GM21786 (cell line): ENCODE data around the gene GRIFIN.
A peak's percentile ranks its signal among the peaks of the same experiment; 100 is the strongest.
"Not testable (repeated sequence)": the region's sequence is repeated elsewhere in the genome, so short reads cannot be mapped to it uniquely, and the experiment has no call there.

Experiments
- ATAC-seq: cut with Tn5 transposase; IDR thresholded peaks from one replicate; pipeline ENCODE4 v1.9.1; 2021; ENCODE audit not compliant: unreplicated experiment

The GRIFIN gene

GRCh38 chr7:2461268-2462026 is 14.8 kb downstream of the GRIFIN start:
- no peak for ATAC-seq

GRCh38 chr7:2460641-2461040 is 15.6 kb downstream of the GRIFIN start:
- ATAC-seq, result no peak

GRCh38 chr7:2460188-2460587 is 16.0 kb downstream of the GRIFIN start:
- ATAC-seq, result no peak

DNA sequence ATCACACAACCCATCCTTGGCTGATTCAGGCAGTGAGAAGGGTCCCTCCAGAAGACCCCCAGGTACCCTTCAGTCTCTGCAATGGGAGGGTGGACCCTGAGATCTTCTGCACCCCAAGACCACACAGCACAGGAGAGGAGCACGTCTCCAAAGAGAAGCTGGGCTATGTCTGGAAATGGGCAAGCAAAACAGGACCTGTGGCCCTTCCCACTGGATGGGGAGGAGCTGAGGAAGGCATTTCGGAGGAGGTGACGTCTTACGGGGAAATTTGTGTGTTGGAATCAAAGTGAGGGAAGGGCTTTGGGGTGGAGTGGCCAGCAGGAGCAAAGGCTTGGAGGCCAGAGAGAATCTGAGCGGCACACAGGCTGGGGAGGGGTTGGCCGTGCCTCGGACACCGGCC is 16.5 kb downstream of the GRIFIN start:
- ATAC-seq, result no peak

DNA sequence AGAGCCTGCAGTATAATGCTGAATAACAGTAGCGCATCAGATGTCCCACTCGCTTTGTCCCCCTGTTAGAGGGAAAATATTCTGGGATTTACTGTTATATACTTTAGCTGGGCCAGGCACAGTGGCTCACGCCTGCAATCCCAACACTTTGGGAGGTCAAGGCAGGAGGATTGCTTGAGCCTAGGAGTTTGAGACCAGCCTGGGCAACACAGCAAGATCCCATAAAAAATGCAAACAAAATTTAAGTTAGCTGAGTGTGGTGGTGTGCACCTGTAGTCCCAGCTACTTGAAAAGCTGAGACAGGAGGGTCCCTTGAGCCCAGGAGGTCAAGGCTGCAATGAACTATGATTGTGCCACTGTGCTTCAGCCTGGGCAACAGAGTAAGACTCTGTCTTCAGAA is 22.3 kb downstream of the GRIFIN start:
- ATAC-seq, result not testable (repeated sequence)

DNA sequence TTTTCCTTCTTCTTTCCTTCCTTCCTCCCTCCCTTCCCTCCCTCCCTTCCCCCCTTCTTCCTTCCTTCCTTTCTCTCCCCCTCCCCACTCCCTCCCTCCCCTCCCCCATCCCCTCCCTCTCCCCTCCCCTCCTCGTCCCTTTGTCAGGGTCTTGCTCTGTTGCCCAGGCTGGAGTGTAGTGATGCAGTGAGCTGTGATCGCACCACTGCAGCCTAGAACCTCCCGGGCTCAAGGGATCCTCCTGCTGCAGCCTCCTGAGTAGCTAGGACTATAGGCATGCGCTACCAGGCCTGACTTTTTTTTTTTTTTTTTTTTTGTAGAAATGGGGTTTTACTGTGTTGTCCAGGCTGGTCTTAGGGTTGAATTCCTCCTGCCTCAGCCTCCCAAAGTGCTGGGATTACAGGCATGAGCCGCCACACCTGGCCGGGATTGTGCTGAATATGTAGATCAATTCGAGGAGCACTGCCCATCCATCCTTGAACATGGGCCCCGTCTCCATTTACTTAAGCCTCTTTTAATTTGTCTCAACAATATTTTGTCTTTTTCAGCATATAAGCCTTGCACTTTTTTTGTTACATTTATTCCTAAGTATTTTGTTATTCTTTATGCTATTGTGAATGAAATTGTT is 23.4 kb downstream of the GRIFIN start:
- no peak for ATAC-seq

DNA sequence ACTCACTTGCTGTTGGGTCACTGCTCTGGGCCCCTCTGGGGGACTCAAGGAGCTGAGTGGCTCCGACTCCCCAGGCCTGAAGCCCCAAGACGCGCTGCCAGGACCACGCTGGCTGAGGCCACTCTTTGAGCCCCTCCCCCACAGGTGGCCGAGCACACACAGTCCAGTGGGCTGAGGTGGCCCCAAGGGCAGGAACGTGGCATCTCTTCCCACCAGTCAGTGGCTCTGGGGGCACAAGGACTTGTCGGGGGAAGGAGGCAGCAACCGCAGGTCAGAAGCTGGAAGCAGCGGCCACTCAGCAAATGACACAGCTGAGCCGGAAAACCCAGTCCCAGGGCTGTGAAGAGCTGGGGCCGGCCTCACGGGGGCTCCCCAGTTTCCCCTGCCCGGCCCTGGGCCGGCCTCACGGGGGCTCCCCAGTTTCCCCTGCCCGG is 24.1 kb downstream of the GRIFIN start:
- no peak for ATAC-seq

- ATAC-seq, result peak; percentile 79
Observed at GRCh38 chr7:2451171-2452073, 24.8 kb downstream of the GRIFIN start.

DNA sequence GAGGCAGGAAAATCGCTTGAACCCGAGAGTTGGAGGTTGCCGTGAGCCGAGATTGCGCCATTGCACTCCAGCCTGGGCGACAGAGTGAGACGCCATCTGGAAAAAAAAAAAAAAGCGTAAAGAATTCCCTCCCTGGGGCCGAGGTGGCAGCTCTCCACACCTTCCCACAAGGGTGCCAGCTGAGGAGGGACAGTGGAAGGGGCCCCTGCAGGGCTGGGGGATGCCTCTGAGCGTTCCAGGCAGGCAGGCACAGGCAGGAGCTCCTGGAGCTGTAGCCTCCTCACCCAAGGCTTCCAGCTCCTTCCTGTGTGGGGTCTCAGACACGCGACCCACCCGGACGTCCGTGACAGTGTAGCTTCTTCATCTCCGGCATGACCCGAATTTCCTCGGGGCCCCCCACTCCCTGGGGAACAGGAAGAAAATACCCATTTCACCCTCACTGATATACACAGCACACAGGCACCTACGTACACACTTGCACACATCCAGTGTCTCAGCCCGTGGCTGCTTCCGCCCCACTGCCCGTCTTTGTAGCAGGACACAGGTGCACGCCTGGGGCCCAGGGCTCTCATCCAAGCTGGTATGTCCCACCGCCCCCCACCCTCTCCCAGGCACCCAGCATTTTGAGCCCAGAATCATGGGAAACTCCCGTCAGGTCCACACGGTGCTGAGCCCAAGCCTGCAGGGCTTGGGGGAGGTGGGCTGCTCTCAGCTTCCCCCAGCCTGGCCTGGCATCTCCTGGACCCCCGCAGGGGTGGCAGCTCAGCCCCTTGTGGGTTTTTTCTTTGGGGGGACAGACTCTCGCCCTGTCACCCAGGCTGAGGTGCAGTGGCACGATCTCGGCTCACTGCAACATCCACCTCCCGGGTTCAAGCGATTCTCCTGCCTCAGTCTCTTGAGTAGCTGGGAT is 25.7 kb downstream of the GRIFIN start:
- no peak for ATAC-seq

GRCh38 chr7:2446676-2447075 is 29.5 kb downstream of the GRIFIN start:
- ATAC-seq, result no peak

DNA sequence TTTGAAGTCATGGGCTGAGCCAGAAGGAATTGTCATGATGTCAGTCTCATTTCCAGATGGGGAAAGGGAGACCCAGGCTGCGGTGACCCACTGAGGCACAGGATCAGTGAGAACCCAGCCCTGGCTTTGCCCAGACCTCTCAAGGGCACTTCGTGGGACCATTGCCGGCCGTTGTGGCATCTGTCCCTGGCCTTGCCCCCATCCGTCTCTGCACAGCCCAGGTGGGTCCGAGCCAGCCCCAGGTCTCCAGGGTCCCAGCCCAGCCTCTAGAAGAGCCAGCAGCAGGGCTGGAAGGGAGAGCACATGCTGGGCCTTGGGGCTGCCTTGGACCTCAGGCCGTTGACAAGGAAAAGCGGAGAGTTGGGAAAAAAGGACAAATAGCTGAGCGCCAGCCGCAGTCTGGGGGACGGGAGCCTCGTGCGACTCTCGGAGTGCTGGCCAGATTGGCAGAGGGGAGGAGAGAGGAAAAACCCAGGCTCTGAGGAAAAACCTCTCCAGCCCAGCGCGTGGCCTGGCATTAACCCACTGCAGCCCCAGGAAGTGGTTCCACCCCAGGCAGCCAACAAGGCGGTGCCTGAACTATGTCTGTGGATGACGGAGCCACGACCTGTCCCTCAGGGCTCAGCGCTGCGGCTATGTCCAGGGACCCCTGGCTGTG is 30.2 kb downstream of the GRIFIN start:
- ATAC-seq, result no peak

DNA sequence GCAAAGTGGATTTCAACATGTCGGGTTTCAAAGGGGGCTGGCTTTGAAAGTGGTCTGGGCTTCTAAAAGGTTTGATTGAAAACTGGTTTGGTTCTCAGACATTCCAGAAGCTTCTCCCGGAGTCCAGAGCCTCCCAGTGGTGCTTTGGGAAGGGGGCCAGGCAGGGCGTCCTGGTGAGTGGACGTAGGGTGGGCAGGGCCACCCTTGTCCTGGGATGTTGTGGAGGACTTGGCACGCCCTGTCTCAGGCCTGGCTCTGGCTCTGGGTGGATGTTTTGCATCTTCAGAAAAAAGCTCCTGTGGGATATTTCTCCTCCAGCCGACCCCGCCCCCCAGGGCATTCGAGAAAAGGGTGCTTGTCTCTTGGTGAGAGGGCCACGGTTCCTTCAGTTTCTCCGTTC is 31.2 kb downstream of the GRIFIN start:
- ATAC-seq, result no peak

GRCh38 chr7:2444476-2444875 is 31.7 kb downstream of the GRIFIN start:
- no peak for ATAC-seq

GRCh38 chr7:2443491-2443890 is 32.7 kb downstream of the GRIFIN start:
- no peak for ATAC-seq

DNA sequence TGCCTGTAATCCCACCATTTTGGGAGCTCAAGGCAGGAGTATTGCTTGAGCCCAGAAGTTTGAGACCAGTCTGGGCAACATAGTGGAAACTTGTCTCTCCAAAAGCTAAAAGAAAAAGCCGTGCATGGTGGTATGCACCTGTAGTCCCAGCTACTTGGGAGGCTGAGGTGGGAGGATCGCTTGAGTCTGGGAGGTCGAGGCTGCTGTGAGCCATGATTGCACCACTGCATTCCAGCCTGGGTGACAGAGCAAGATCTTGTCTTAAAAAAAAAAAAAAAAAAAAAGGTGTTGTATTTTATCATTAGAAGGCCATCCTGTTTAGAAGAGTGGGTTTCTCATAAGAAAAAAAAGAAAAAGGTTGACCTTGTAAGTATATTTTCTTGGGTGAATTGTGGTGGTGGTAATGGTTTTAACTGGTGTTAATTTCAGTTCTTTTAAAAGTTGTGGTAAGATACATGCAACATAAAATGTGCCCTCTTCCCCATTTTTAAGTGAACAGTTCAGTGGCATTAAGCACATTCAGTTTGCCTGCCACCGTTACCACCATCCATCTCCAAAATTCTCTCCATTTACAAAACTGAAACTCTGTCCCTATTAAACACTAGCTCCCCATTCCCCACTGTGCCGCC is 34.7 kb downstream of the GRIFIN start:
- ATAC-seq, result no peak

DNA sequence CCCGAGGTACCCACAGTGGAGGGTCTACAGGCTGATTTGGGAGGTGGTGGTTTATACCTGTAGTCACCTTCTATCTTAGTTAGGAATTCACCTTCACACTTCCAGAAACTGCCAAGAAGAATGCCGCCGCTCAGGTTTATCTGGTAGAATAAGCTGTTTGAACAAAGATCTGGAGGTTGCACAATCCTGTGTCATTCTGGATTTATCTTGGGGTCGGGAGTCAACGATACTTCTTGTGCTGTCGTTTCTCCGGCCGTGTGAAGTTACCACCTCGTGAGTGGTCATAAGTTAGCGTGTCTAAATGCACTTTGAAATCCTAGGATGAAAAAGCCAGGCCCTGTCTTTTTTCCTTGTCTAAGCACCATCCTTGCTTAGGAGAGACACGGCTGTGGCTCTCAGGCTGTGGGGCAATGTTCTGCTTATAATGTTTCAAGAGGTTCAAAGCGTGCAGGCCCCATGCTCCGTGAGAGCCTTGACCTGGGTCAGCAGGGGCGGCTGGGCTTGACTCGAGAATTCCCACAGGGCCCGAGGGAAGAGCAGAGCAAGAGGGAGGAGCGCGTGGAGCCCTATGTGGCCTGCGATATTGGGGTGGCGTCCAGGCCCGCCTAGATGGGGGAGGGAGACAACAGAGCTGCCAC is 35.5 kb downstream of the GRIFIN start:
- ATAC-seq, result no peak

DNA sequence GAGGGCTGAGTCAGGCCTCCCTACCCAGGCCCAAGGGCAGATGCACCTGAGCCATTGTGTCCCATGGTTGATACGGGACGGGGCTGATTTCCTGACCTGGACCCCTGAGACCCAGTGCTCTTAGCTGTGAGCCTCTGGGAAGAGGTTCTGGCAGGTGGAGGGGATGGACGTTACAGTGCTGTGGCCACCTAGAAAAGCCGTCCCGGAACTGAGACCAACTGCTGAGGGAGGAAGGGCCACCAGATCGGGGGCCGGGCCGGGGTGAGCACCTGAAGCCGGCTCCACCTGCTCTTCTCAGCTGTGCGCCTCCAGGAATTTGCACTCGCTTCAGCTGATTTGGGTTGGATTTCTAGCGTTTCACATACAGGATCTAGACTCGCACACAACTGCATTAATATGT is 37.4 kb downstream of the GRIFIN start:
- no peak for ATAC-seq

- ATAC-seq, result no peak
Observed at GRCh38 chr7:2438186-2438585, 38.0 kb downstream of the GRIFIN start.

DNA sequence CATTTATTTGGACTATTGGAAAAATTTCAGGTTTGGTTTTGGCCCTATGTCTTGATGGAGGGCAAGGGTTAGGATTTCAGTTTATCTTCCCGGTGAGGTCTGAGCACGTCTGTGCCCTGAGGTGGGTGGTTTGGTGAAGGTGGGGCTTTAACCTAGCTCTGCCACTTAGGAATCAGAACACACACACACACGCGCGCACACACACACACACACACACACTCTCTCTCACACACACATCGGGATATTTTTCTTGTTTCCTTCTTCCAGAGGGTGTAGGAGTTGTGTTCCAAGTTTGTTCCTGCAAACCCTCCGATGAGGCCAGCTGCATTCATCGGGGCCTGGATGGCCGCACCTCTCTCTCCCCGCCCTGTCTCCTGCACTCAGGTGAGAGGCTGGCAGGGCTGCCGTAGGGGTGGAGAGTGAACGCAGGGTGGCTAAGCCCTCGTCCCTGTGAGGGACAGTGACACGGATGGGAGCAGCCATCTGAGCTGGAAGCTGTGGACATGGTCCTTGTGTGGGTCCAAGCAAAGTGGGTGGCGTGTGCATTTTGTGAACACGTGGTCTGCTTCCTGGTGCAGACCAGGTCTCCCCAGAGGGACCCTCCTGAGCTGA is 38.6 kb downstream of the GRIFIN start:
- no peak for ATAC-seq
